Measurements from ENCODE around the gene PTPN18. TPM values are rescaled to one million over a fixed set of nuclear protein-coding genes. Genes with fewer than 3 reads are reported as not detected.

Gene PTPN18
- total and polyA plus RNA-seq, 2 of the 4 experiments (the other 2 are of a cell fraction) = 9.7 to 15.5 TPM

GRCh38 chr2:130307850-130308249 is 48.0 kb upstream of the PTPN18 start:
- H3K79me1 ChIP-seq (ENCODE audit: low read depth in 1 of 2, low read length in 2 of 2) = no peaks in the 10 kb centered on the region
- H2BK5ac ChIP-seq (ENCODE audit: low read depth, low read length, poor library complexity, severe bottlenecking) = no peak overlapping the region
- H4K91ac ChIP-seq (ENCODE audit: insufficient read depth, low read depth, low read length) = no peak overlapping the region
- H3K9ac ChIP-seq (ENCODE audit: low read depth, low read length) = no peak overlapping the region
- H3K27ac ChIP-seq (ENCODE audit: insufficient read depth, low read length) = no peak overlapping the region
- H2AK5ac ChIP-seq (ENCODE audit: low read depth, low read length) = no peak overlapping the region
- H3K9me1 ChIP-seq (ENCODE audit: insufficient read depth, low read length) = no peaks in the 10 kb centered on the region
- H3K14ac ChIP-seq (replicated peaks; ENCODE audit: low read depth, low read length) = no peak overlapping the region
- no peaks in the 10 kb centered on the region for H4K20me1 ChIP-seq (ENCODE audit: insufficient read depth, low read length)
- no peak overlapping the region for H3K4me2 ChIP-seq (ENCODE audit: low read depth, low read length)
- no peak overlapping the region for H4K8ac ChIP-seq (ENCODE audit: low read depth in 2 of 2, low read length in 2 of 2)
- ATAC-seq (ENCODE audit: low read depth) (no peak), DNase-seq (no peak)
- in situ Hi-C loops (cut with MboI; ENCODE audit: low sequenced_read_pairs) (no loop called here), intact Hi-C loops (cut with micrococcal nuclease) (no loop called here), dilution Hi-C loops (cut with HindIII; ENCODE audit: low sequenced_read_pairs, unreplicated experiment) (no loop called here)
- H4K5ac ChIP-seq (ENCODE audit: low read depth, low read length) = no peak overlapping the region
- H3K4me1 ChIP-seq (ENCODE audit: control insufficient read depth, insufficient read depth, low read length) = no peaks in the 10 kb centered on the region
- ChIA-PET CTCF (no interaction called here), POLR2A (ENCODE audit: unreplicated experiment) (no interaction called here)
- H3K23ac ChIP-seq (ENCODE audit: low read depth, low read length) = no peak overlapping the region
- H2BK20ac ChIP-seq (ENCODE audit: low read depth, low read length) = no peak overlapping the region
- H3K4ac ChIP-seq (ENCODE audit: low read depth, low read length) = no peak overlapping the region
- WGBS, 2 experiments (ENCODE audit: extremely low coverage in 2 of 2, insufficient read length in 1 of 2) = 93% methylated on average over 2 of the region's 4 CpGs; no CpG with 5 or more reads in 1 of the 2 experiments
- no peak overlapping the region for H2BK15ac ChIP-seq (ENCODE audit: low read depth, low read length)
- H2AK9ac ChIP-seq (replicated peaks; ENCODE audit: low read depth, low read length, poor library complexity) = no peak overlapping the region
- no peak overlapping the region for H2BK120ac ChIP-seq (ENCODE audit: low read depth, low read length)
- BruUV-seq (replicated peaks) = no TSS peak
- H3K9me3 ChIP-seq (ENCODE audit: control insufficient read depth, insufficient read depth, low read length) = no peaks in the 10 kb centered on the region
- no peak overlapping the region for H3K18ac ChIP-seq (ENCODE audit: low read depth, low read length)
- no peak overlapping the region for H3K56ac ChIP-seq (ENCODE audit: extremely low read depth, insufficient read depth, low read length)
- no peak overlapping the region for H2AFZ ChIP-seq (replicated peaks; ENCODE audit: low read length, poor library complexity)
- H3K27me3 ChIP-seq (ENCODE audit: control insufficient read depth, insufficient read depth, low read length) = no peaks in the 10 kb centered on the region; the same call in 1 of the 2 replicates
- no peak overlapping the region for H3K4me3 ChIP-seq (ENCODE audit: insufficient read depth, low read depth, low read length)
- no peaks in the 10 kb centered on the region for H3K36me3 ChIP-seq (ENCODE audit: control insufficient read depth, insufficient read depth, low read length)
- TF ChIP-seq NFE2L2 (IDR thresholded peaks at IDR 0.05; ENCODE audit: low read depth, low read length) = no peak
- no peak for TF ChIP-seq SMC3 (IDR thresholded peaks at IDR 0.05; ENCODE audit: low read depth, low read length)
- TF ChIP-seq USF2 (IDR thresholded peaks at IDR 0.05; ENCODE audit: low read depth, low read length) = no peak
- TF ChIP-seq RCOR1 (IDR thresholded peaks at IDR 0.05; ENCODE audit: insufficient replicate concordance, low read length) = no peak
- no peak for TF ChIP-seq CEBPB (IDR thresholded peaks at IDR 0.05; ENCODE audit: low read depth, low read length)
- no peak for TF ChIP-seq MXI1 (IDR thresholded peaks at IDR 0.05; ENCODE audit: borderline replicate concordance, low read depth, low read length)
- no peak for TF ChIP-seq RAD21 (IDR thresholded peaks at IDR 0.05; ENCODE audit: low read length)
- no peak for TF ChIP-seq POLR2A (IDR thresholded peaks at IDR 0.05; ENCODE audit: low read depth, low read length)
- no peak for TF ChIP-seq MAFK (IDR thresholded peaks at IDR 0.05; ENCODE audit: low read depth, low read length)
- TF ChIP-seq RFX5 (IDR thresholded peaks at IDR 0.05; ENCODE audit: low read depth, low read length) = no peak
- no peak for TF ChIP-seq CHD1 (IDR thresholded peaks at IDR 0.05; ENCODE audit: low read depth, low read length)
- TF ChIP-seq CTCF (conservative IDR thresholded peaks at IDR 0.05; ENCODE audit: low read depth, low read length) = no peak
- TF ChIP-seq BHLHE40 (IDR thresholded peaks at IDR 0.05; ENCODE audit: low read depth, low read length) = no peak
- TF ChIP-seq MAZ (IDR thresholded peaks at IDR 0.05; ENCODE audit: borderline replicate concordance, low read depth, low read length) = no peak

Data from IMR-90 (cell line).